Epithelial cell of prostate (primary cell): ENCODE measurements around the gene LRRC8D.

Experiments used
- DNase-seq: peaks from one replicate; pipeline ENCODE4 v3.0.0-alpha.2; 2011; ENCODE audit warnings: low read depth, low spot score
- H3K27ac ChIP-seq: fragments of 450-650 bp; 2 replicates; pipeline ENCODE4 v1.5.1; 2017; ENCODE audit warnings: mild to moderate bottlenecking

The LRRC8D gene

DNA sequence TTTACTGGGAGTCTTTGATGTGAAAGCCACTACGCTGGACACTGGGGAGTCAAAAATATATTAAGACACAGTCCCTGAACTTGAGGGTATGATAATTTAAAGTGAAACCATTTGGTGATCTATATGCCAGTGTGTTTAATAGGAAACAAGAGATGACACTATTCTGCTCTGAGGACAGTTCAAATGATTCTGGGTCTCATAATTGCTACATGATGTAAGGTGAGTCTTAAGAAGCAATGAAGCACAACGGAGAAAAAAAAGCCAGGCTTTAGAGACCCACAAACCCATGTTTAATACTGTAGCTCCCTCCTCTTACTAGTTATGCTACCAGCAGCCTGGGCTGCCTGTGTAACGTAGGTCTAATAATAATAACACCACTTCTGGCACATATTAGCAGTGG lies 14.2 kb upstream of the LRRC8D start:
- no peak for DNase-seq

GRCh38 chr1:89807503-89807902 lies 13.3 kb upstream of the LRRC8D start:
- DNase-seq: no peak
- no peak overlapping the region for H3K27ac ChIP-seq

More for the DNA sequence above, 14.2 kb upstream of the LRRC8D start:
- H3K27ac ChIP-seq: no peak overlapping the region

DNA sequence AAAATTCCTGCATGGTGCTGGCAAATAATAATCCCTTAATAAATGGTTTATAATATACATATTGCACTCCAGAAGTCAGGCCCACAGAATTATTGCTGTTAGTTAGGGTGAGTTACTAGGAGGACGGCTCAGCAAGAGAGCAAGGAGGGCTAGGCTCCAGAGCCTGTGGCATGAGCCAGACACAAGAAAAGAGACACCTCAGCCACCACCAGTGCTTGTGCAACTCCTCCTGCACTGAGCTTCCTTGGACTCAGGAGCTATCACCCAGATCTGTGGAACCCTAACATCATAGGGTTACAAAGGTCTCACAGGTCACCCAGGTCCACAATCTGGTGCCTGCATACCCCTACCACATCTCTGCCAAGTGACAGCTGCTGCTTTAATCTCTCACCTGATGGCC lies 12.8 kb upstream of the LRRC8D start:
- no peak overlapping the region for H3K27ac ChIP-seq
- DNase-seq: no peak

DNA sequence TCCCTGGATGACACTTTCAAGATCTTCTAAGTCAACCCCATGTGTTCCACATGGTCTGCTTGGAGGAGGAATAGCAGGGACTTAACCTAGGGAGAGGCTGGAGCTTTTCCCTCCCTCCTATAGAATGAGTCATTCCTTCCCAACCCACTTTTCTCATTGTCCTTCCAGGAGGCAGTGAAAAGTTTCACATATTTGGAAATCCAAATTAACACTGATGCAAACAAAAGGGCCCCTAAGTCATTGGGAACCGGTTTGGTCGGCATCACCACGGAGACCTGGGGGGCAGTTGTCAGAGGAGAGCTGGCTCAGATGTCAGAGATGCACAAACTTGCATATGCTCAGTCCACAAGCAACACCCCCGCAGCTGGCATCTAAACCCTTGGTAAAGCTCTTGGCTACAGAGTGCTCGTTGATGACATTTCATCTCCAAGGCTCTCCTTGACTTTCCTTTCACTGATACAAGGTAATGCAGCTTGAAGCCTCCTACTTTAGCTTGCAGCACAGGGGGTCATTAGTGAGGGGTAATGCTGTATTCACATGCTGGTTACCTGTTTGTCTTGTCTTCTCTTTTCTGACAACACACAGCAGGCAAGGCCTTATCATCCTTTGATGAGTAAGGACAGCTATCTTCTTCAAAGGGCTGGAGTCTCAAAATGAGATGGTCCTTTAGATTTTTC lies 12.3 kb upstream of the LRRC8D start:
- no peak for DNase-seq
- H3K27ac ChIP-seq: no peak overlapping the region

DNA sequence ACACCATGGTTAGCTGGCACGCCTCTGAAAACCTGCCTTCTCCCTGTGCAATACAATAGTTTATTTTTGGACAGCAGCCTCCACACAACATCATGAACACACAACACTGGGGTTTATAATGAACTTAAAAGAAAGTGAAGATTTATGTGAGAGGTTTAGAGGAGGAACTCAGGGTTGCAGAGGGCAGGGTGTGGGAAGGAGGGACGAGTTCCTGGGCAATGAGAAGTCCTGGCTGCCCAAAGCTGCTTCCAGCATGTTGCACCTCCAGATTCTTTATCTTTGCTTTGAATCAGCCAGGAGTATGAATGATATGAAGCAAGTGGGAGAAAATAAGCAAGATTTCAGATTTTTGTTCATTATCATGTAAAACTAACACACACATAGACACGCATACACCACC lies 11.3 kb upstream of the LRRC8D start:
- DNase-seq: no peak
- peak overlapping the region; percentile 2 for H3K27ac ChIP-seq

DNA sequence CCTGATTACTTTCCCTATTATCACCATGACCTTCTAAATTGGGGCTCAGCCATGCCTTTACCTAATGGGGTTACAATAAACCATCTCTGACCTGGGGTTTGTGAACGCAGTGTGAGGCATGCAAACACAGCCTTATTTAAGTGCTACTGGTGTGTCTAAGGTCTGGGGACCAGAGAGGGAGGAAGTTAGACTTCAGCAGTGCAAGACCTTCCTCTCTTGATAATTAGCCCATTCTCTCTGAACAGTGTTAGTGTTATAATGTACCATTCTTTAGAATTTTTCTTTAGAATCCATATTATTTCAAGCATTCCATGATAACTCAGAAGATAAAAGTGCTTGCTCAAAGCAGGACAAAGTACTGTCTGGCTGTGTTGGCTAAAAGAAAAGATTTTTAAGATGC lies 10.5 kb upstream of the LRRC8D start:
- H3K27ac ChIP-seq: no peak overlapping the region
- no peak for DNase-seq

DNA sequence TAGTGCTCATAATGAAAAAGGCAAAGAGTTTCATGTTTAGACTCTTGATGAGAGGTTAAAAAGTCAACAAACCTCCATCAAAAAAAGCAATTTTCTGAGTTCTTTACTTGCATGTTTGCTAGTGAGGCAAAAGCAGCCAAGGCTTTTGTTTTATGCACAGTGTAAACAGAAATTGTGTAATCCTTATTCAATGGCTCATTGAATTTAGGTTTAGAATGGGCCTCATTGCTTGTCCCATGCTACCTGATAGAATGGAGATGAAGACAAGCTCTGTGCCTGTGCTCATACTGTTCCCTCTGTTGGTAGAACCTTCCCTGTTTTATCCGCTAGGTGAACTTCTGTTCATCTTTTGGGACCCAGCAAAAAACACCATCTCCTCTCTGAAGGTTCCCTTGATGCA lies 10.0 kb upstream of the LRRC8D start:
- DNase-seq: no peak
- H3K27ac ChIP-seq: no peak overlapping the region

DNA sequence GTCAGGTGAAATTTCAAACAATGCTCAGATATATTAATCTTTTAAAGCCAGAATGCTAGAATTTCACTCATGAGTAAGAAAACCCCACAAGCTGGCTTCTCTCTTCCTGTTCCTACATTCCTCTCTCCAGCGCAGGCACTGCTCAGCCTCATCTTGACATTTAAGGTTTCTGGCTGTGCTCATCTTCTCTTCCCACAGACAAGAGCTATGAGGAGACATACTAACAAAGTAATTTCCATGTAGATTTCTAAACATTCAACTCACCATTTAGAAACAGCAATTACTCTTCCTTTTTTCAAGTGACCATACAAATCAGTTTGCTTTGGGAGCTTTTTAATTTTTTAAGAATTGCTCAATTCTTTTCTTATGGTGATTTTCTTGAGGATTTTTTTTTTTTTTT lies 7.8 kb upstream of the LRRC8D start:
- no peak for DNase-seq
- no peak overlapping the region for H3K27ac ChIP-seq

DNA sequence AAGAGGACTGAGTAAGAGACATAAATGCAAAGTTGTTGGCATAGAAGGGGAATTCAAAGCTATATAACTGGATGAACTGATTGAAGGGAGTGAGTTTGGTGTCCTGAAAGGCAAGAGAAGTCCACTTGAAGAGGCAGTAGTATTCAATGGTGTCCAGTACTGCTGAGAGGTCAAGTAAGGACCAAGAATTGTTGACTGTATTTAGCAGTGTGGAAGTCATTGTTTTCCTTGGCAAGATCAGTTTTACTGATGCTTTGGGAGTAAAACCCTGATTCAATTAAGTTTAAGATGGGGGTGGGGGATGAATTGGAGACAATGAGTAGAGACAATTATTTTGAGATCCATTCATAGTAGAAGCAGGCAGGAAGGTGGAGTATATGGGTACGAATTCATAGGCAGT lies 5.8 kb upstream of the LRRC8D start:
- no peak overlapping the region for H3K27ac ChIP-seq
- no peak for DNase-seq

- no peak for DNase-seq
Observed at GRCh38 chr1:89815611-89816010, 5.2 kb upstream of the LRRC8D start.

GRCh38 chr1:89816366-89816765 lies 4.5 kb upstream of the LRRC8D start:
- no peak overlapping the region for H3K27ac ChIP-seq
- no peak for DNase-seq

More at GRCh38 chr1:89815611-89816010, 5.2 kb upstream of the LRRC8D start:
- no peak overlapping the region for H3K27ac ChIP-seq

- H3K27ac ChIP-seq: peak overlapping the region; percentile 31
- no peak for DNase-seq
Observed at GRCh38 chr1:89821322-89822108, 683 bp downstream of the LRRC8D start.

- H3K27ac ChIP-seq: peak overlapping the region; percentile 31
Observed at GRCh38 chr1:89822109-89822962, 1.5 kb downstream of the LRRC8D start.

DNA sequence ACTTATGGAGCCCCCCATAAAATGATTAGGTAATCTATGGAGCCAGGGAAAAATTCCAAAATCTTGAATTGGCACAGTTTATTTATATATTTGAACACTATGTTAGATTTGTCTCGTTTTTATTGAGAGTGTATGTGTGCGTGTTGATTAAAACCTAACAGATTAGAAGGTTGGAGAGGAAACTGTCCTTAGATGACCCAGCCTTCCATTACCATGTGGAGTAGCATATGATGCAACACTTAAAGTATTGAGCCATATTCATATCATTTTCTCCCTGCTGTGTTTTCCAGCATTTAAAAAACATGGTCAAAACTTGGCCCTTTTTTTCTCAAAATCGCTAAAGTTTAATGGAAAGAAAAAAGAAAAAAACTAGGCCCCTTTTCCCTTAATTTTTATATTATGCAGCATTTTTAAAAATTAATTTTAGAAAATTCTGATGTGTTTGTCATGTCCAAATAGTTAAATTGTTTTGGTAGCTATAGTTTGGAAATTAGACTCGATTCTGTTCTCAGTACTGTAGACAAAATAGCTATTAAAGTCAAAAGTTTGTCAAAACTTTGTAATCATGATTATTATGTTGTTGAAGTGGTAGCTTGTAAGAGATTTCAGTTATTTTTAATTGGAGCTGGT lies 2.3 kb downstream of the LRRC8D start:
- no peak overlapping the region for H3K27ac ChIP-seq
- DNase-seq: no peak

More at GRCh38 chr1:89822109-89822962, 1.5 kb downstream of the LRRC8D start:
- no peak for DNase-seq

GRCh38 chr1:89823679-89824292 lies 3.0 kb downstream of the LRRC8D start:
- DNase-seq: no peak
- no peak overlapping the region for H3K27ac ChIP-seq

DNA sequence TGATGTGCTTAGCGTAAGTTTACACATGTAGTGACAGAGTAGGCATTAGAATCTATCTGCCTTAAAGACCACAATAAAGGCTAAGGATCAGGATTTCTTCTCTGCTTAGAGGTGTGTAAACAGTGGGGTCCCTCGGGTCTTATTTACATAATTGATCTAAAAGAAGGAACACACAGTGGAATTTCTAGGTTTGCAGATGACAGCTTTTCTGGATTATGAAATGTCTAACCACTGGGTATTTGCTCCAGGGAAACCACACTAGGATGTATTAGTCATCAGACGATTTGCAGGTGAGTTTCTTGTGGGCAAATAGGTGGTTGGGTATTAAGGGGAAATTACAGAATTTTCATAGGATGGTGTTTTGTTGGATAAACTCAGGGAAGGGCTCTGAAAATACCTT lies 5.8 kb downstream of the LRRC8D start:
- peak; percentile 36 for DNase-seq
- H3K27ac ChIP-seq: no peak overlapping the region

GRCh38 chr1:89827330-89827729 lies 6.5 kb downstream of the LRRC8D start:
- no peak for DNase-seq
- no peak overlapping the region for H3K27ac ChIP-seq

- H3K27ac ChIP-seq: no peak overlapping the region
- no peak for DNase-seq
Observed at GRCh38 chr1:89827902-89828301, 7.1 kb downstream of the LRRC8D start.

- DNase-seq: no peak
- no peak overlapping the region for H3K27ac ChIP-seq
Observed at GRCh38 chr1:89829186-89829585, 8.4 kb downstream of the LRRC8D start.
